Activated CD8-positive, alpha-beta memory T cell treated with anti-CD3 and anti-CD28 coated beads for 48 hours (primary cell): ENCODE measurements around the gene LLGL2.

ENCODE experiments used
- DNase-seq, 3 experiments: peaks; one replicate each; pipeline ENCODE4 v3.0.0-alpha.2; 2020; ENCODE audit warnings: low read depth in 2 of 3, low spot score in 2 of 3

Gene LLGL2

DNA sequence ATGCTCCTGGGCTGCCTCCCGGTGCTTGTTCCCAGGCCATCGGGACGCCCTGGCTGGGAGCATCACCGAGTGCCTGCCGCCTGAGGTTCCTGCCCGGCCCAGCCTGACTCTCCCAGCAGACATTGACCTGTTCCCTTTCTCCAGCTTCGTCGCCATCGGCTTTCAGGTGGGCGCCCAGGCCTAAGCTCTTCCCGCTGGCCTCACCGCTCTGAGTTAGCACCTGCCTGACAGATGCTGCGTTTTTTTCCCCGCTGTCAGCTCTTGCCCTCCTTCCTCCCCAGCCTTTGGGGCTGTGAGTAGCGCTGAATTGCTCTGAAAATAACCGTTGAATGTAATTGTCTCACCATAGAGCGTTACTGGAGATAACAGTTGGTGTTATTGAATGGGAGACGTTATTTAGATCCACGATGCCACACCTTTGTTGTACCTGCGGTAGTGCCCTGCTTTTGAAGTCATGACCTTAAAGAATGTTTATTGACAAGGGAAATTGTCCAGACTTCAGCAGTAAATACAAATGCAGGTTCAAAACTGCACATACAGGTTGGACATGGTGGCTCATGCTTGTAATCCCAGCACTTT is 86.4 kb downstream of the LLGL2 start:
- no peak for DNase-seq

DNA sequence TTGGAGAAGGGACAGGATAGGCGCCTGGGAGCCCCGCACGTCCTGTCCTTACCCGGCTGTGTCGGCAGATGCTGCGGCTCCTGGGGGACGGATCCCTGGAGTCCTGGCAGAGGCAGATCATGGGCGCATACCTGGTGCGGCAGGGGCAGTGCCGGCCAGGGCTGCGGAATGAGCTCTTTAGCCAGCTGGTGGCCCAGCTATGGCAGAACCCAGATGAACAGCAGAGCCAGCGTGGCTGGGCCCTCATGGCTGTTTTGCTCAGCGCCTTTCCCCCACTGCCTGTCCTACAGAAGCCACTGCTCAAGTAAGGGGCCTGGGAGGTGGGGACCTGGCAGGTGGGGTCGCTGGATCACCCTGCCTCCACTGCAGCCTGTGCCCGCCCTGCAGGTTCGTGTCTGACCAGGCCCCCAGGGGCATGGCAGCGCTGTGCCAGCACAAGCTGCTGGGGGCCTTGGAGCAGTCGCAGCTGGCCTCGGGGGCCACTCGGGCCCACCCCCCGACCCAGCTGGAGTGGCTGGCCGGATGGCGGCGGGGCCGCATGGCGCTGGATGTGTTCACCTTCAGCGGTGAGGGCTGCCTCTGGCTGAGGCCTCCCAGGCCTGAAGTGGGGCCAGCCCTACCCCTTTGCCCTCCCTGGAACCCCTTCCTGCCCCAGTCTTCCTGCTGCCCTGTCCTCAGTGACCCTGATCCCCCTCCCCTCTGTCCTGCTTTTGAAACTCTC is 87.6 kb downstream of the LLGL2 start:
- no peak for DNase-seq

DNA sequence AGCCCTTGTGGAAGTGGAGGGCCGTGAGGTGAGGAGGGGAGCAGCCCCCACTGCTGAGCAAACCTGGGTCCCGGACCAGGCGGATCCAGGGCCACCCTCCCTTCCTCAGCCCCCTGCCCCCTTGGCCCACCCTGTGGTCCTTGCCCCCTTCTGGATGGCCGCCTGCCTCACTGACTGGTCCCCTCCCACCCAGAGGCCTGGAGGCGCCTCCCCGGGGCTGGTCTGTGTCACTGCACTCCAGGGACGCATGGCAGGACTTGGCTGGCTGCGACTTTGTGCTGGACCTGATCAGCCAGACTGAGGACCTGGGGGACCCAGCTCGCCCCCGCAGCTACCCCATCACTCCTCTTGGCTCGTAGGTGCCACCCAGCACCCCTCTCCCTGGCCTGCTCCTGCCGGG is 88.5 kb downstream of the LLGL2 start:
- DNase-seq: no peak

DNA sequence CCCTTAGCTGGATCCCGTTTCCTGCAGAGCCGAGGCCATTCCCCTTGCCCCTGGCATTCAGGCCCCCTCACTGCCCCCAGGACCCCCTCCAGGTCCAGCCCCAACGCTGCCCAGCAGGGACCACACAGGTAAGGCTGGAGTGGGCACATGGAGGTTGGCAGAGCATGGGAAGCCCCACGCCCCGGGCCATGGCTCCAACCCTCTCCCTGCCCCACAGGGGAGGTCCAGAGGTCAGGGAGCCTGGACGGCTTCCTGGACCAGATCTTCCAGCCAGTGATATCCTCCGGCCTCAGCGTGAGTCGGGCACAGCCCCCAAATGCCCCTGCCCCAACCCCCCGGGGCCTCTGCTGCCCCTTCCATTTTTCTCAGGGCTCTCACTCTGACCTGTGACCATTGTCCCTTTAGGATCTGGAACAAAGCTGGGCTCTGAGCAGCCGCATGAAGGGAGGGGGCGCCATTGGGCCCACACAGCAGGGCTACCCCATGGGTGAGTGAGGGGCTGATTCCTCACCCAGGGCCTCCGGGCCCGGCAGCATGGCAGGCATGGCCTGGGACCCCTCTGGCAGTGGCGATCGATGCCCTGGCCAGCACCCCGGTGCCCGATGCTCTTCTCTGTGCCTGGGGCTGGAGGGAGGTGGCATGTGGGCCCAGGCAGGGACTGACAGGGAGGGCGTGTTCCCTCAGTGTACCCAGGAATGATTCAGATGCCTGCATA is 89.2 kb downstream of the LLGL2 start:
- no peak for DNase-seq

DNA sequence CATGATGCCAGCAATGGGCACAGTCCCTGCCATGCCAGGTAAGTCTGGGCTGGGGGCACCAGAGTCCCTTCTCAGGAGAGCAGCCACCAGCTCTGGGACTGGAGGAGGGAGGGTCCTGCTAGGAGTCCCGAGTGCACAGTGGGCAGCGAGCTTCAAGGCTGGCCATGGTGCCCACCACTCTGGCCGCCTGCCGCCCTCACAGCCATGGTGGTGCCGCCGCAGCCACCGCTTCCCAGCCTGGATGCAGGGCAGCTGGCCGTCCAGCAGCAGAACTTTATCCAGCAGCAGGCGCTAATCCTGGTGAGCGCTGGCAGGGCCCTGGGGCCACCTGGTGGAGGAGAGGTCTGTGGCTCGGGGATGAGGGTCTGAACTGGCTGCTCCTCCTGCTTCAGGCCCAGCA is 89.8 kb downstream of the LLGL2 start:
- DNase-seq: no peak

DNA sequence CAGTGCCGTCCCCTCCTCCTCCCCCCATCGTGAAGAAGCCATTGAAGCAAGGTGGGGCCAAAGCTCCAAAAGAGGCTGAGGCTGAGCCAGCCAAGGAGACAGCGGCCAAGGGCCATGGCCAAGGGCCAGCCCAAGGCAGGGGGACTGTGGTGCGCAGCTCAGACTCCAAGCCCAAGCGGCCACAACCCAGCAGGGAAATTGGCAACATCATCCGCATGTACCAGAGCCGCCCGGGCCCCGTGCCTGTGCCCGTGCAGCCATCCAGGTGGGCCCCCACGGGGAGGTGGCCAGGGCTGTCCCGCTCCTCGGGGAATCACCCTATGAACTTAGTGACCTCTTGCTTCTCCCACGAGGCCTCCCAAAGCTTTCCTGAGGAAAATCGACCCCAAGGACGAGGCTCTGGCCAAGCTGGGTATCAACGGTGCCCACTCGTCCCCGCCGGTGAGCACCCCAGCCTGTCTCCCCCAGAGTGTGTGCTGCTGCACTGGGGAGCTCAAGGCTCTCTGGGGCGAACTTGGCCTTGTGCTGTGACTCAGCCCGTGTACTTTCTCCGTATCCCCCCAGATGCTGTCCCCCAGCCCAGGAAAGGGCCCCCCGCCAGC is 91.1 kb downstream of the LLGL2 start:
- DNase-seq: no peak

DNA sequence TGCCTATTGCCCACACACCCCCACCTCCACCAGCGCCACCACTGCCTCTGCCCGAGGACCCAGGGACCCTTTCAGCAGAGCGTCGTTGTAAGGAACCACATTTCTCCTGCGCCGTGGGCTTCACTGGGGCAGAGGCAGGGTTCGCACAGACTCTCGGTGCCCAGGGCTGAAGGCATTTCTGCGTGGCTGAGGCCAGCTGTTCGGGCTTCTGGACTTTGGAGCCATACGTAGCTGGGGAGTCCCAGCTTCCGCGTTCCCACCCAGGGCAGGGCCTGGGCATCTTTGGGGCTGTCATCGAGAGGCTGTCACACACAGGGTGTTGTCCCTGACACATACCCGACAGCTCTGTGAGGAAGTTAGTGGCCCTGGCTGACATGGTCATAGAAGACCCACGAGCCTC is 91.7 kb downstream of the LLGL2 start:
- DNase-seq: no peak

DNA sequence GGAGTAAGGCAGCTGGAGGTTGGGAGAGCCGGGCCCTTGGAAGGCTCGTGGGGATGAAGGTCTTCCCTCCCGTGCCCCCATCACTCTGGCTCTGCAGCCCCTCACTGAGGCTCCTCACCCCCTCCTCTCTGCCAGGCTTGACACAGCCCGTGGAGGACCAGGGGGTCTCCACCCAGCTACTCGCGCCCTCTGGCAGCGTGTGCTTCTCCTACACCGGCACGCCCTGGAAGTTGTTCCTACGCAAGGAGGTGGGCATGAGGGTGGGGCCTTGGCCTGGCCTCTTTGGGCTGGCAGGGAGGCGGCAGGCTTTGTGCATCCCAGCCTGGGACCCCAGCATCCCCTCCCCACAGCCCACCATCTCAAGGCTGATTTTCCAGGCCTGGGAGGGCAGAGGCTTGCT is 92.2 kb downstream of the LLGL2 start:
- DNase-seq: no peak

DNA sequence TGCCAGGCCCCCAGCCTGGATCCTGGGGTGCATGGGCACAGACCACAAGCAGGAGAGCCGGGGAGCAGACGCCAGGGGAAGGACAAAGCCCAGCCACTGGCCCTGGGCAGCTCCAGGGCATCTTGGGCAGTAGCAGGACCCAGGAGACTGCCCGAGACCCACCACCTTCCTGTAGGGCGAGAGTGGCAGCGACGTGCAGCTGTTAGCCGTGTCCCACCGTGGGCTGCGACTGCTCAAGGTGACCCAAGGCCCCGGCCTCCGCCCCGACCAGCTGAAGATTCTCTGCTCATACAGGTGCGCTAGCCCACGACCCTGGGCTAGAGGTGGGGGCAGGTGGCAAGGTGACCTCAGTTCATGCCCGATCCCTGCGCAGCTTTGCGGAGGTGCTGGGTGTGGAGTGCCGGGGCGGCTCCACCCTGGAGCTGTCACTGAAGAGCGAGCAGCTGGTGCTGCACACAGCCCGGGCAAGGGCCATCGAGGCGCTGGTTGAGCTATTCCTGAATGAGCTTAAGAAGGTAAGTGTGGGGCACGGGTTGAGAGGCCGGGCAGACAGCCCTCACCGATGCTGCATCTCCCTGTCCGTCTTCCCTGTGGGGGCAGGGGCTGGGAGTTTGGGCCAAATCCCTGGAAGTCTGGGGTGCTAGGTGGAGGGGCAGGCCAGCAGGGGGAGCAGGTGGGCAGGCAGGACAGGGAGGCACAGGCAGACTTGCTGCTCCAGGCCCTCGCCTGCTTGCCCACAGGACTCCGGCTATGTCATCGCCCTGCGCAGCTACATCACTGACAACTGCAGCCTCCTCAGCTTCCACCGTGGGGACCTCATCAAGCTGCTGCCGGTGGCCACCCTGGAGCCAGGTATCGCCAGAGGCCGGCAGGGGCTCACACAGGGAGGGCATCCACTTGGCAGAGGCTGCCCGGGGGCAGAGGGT is 94.3 kb downstream of the LLGL2 start:
- DNase-seq: no peak

DNA sequence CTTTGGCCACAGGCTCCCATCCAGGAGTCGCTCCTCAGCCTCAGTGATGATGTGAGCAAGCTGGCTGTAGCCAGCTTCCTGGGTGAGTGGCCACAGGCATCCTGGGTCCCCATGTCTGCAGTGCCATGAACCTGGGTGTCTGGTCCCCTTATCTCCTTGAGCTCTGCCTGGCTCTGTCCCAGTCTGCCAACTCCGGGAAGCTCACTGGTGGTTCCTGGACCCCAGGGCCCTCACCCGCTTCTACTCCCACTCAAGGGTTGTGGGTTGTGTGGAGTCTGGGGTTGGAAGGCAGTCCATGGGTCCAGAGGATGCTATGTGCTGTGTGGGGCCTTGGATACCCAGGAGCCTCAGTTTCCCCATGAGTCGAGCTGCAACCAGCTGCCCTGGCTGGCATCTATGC is 96.0 kb downstream of the LLGL2 start:
- no peak for DNase-seq

DNA sequence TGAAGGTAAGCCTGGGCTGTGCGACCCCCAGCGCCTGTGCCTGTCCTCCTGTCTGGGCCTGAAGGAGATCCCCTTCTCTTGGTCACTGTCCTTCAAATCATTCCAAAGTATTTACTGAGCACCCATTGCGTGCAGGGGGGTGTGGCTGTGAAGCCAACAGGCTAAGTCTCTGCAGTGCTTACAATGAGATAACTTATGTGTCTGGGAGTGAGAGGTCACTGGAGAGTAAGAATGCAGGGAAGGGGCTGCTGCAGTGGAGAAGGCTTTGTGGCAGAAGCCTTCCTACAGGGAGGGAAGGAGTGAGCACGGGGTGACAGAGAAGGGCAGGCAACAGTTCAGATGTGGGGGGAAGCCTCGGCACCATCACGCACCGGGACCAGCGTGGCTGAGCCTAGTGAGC is 96.6 kb downstream of the LLGL2 start:
- DNase-seq: no peak

DNA sequence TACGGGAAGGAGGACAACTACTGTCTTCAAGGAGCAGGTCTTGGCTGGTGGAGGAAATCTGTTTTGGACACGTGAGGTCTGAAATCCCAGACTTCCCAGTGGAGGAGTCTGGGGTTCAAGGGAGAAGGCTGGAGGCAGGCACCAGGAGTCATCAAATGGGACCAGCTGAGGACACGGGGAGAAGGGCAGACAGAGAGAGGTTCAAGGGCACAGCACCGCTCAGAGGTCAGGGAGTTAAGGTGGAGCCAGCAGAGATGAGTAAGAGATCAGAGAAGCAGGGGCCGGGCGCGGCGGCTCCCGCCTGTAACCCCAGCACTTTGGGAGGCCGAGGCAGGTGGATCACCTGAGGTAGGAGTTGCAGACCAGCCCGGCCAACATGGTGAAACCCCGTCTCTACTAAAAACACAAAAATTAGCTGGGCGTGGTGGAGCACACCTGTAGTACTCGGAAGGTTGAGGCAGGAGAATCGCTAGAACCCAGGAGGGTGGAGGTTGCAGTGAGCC is 97.3 kb downstream of the LLGL2 start:
- DNase-seq: no peak

DNA sequence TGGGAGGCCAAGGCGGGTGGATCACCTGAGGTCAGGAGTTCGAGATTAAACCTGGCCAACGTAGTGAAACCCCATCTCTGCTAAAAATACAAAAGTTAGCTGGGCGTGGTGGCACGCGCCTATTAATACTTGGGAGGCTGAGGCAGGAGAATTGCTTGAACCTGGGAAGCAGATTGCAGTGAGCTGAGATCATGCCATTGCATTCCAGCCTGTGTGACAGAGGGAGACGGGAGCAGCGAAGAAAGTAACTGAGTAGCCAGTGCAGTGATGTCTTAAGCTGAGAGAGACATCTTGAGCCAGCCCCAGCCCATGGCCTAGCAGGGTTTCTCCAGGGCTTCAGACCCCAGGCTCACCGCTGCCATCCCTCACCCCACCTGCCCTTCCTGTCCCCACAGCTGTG is 97.9 kb downstream of the LLGL2 start:
- DNase-seq: no peak

DNA sequence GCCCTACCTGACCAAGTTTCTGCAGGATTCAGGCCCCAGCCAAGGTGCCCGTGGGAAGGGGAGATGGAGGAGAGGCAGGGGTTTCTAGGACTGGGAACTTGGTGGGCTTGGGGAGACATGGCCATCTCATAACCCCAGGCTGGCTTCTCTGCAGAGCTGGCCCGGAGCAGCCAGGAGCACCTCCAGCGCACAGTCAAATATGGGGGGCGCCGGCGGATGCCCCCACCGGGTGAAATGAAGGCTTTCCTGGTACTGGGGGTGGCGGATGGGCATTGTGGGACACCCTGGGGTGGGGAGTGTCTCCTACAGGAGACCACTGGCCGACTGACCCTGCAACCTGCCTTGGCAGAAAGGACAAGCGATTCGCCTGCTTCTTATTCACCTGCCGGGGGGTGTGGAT is 98.5 kb downstream of the LLGL2 start:
- DNase-seq: no peak
